ENCODE results near the gene ANKRD34A.

ANKRD34A gene

DNA sequence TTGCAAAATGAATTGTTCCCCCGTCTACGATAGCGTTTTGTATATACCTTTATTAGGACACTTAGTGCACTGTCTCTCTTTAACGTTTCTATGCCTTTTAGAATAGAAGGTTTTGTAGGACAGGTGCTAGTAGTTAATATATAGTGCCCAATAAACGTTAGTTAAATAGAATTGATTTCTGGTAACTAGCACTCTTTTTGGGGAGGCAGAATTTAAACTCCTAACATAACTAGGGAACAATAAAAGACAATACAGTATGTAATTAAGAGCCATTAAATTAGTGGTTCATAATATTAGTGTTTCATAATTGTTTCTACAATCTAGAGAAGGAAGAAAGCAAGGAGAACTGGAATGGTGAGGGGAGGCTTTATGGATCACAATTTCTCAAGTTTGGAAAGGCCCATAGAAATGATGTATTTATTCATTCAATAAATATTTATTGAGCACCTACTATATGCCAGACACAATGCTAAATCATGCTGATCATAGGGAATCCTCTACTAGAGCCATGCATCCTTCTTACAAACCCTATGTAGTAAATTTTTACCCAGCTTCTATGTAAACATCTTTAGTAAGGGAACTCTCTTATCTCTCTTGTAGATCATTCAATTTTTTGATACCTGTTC, 857 bp upstream of the ANKRD34A start:
- no peak for DNase-seq (ENCODE audit: low spot score)

- peak; percentile 43 for DNase-seq (ENCODE audit: low spot score)
Observed at GRCh38 chr1:145963265-145964019, 933 bp downstream of the ANKRD34A start.

GRCh38 chr1:145962157-145963102, 1.9 kb downstream of the ANKRD34A start:
- DNase-seq (ENCODE audit: low spot score), result peak; percentile 77

GRCh38 chr1:145961425-145962156, 2.8 kb downstream of the ANKRD34A start:
- peak; percentile 54 for DNase-seq (ENCODE audit: low spot score)

GRCh38 chr1:145961109-145961424, 3.3 kb downstream of the ANKRD34A start:
- DNase-seq (ENCODE audit: low spot score), result no peak

DNA sequence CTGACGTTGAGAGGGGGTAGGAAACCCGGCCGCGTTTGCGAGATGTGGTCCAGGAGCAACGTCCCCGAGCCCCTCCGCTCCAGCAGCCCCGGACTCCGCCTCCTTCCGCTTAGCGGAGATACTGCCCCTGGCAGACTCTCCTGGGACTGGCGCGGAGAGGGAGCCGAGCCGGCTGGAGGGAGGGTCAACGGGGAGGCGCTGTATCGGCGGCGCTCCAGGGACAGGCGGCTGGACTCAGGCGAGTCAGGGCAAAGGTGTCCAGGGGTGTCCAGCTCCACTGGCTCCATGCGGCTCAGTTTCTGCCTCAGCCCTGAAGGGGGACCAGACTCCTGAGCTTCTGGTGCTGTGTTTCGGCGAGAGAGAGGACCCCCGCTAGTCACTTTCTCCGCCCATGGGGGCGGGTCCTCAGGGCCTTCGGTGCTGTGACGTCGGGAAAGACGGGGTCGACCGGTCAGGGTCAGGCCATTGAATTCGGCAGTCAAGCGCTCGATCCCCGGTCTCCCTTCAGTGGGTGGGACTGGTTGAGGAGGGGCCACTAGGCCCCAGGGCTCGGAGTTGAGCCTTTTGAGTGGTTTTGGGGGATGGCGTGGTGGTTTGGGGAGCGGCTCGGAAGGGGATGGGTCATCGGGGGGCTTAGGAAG, 3.8 kb downstream of the ANKRD34A start:
- DNase-seq (ENCODE audit: low spot score), result peak; percentile 50

GRCh38 chr1:145959957-145960467, 4.4 kb downstream of the ANKRD34A start:
- DNase-seq (ENCODE audit: low spot score), result no peak

- peak; percentile 32 for DNase-seq (ENCODE audit: low spot score)
Observed at GRCh38 chr1:145959333-145959732, 5.0 kb downstream of the ANKRD34A start.

GRCh38 chr1:145958734-145959133, 5.6 kb downstream of the ANKRD34A start:
- no peak for DNase-seq (ENCODE audit: low spot score)

DNA sequence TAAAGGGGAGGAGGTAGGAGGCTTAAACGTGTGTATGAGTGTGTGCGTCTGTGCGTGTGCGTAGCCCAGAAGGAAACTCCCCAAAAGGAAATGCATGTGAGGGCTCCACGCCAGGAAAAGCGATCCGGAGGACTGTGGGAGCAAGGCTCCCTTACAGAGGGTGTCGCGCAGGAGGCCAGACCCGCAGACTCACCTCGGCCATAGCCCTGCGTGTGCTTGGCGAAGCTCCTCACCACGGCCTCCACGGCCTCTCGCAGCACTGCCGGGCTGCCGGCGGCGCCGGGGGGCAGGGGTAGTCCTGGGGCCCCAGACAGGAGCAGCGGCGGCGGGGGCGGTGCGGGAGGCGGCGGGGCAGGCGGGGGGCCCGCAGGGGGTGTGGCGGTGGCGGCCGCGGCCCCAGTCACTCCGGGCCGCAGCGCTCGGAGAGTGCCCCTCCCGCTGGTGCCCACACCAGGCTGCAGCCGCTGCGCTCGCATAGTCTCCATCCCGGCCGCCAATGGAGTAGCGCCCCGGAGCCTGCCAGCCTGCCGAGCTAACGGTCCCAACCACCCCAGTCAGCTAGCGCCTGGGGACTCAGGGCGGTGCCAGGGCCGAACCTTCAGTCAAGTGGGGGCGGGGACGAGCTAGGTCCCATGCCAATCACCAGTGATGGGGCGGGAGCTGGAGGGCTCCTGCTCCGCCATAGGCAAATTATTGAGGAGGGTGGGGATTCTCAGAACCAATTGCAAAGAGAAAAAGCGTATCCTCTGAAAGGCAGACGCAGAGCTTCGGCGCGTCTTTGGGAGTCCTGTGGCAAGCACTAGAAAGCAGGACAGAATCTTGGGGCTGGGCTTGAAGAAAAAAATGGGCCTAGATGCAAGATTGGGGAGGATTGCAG, 6.7 kb downstream of the ANKRD34A start, which contains the start of gene LIX1L:
TSS of gene LIX1L (minus strand) at position 575 of the 877 bp plus-strand sequence. CDS start at position 485, 90 bp downstream.
- DNase-seq (ENCODE audit: low spot score), result peak; percentile 99

GRCh38 chr1:145956781-145957442, 7.5 kb downstream of the ANKRD34A start:
- peak; percentile 55 for DNase-seq (ENCODE audit: low spot score)

- DNase-seq (ENCODE audit: low spot score), result no peak
Observed at GRCh38 chr1:145956361-145956760, 8.0 kb downstream of the ANKRD34A start.

- peak; percentile 37 for DNase-seq (ENCODE audit: low spot score)
Observed at GRCh38 chr1:145955436-145955835, 8.9 kb downstream of the ANKRD34A start.

GRCh38 chr1:145953861-145954260, 10.5 kb downstream of the ANKRD34A start:
- no peak for DNase-seq (ENCODE audit: low spot score)

- DNase-seq (ENCODE audit: low spot score), result no peak
Observed at GRCh38 chr1:145952903-145953302, 11.5 kb downstream of the ANKRD34A start.

DNA sequence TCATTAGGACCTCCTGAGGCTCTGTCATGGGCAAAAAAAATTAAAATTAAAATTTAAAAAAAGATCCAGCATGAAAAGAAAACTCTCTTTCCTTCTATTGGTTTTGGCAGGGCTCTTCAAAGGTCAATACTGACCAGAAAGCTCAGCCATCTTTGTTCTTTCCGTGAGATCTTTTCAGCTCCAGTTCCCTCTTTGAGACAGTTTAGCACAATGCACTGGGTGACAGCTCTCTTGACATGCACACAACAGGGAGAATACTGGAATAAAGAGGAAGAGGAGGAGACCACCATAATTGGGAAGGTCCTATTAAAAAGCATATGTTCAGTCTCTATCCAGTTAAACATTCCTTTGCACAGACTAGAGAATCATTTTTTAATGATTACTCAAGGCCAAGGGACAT, 12.8 kb downstream of the ANKRD34A start:
- DNase-seq (ENCODE audit: low spot score), result no peak

DNA sequence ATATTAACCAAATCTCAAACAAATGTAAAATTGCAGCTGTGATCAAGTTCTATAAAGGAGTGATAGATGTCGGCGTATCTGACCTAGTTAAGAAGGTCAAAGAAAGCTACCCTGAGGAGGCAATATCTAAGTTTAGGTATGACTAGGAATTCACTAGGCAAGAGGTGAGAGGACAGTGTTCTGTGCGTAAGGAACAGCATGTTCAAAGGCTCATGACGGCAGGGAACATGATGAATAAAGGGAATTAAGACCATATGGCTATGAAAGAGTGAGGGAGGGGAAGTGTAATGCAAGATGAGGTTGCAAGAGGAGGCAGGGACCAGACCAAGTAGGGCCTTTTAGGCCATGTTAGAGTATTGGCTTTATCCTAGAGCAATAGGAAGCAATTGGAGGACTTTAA, 15.2 kb downstream of the ANKRD34A start:
- DNase-seq (ENCODE audit: low spot score), result no peak

- DNase-seq (ENCODE audit: low spot score), result no peak
Observed at GRCh38 chr1:145947551-145947950, 16.8 kb downstream of the ANKRD34A start.

GRCh38 chr1:145946477-145946986, 17.8 kb downstream of the ANKRD34A start:
- no peak for DNase-seq (ENCODE audit: low spot score)

All from pons (tissue), 1 donor.